SIG-M5 treated with dmso at 0.1 percent for 504 hours (cell line): ENCODE measurements around the gene CEP97.
A peak's percentile ranks its signal among the peaks of the same experiment; 100 is the strongest.
"Not testable (repeated sequence)": the region's sequence is repeated elsewhere in the genome, so short reads cannot be mapped to it uniquely, and the experiment has no call there.

Experiments used
- DNase-seq: peaks from one replicate; lab custom pipeline; 2025; ENCODE audit not compliant: unreplicated experiment; lab: John Stamatoyannopoulos, UW

Gene CEP97

DNA sequence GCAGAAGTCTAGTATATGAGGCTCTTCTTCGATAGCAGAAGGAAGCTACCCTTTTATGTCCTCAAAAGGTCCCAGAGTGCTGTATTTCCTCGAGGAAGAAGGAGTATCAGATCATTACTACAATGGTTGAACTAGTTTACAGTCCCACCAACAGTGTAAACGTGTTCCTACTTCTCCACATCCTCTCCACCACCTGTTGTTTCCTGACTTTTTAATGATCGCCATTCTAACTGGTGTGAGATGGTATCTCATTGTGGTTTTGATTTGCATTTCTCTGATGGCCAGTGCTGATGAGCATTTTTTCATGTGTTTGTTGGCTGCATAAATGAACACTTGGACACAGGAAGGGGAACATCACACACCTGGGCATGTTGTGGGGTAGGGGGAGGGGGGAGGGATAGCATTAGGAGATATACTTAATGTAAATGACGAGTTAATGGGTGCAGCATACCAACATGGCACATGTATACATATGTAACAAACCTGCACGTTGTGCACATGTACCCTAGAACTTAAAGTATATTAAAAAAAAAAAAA, 53.4 kb downstream of the CEP97 start:
- DNase-seq: not testable (repeated sequence)

GRCh38 chr3:101778385-101779046, 54.1 kb downstream of the CEP97 start:
- peak; percentile 16 for DNase-seq

- peak; percentile 86 for DNase-seq
Observed at GRCh38 chr3:101779047-101779821, 54.8 kb downstream of the CEP97 start, which contains the start of gene NXPE3. Gene NXPE3, plus strand, starts transcription at chr3:101779211. Its CDS starts 6,386 bp downstream, at chr3:101785597.

GRCh38 chr3:101779822-101780381, 55.5 kb downstream of the CEP97 start:
- DNase-seq: no peak

DNA sequence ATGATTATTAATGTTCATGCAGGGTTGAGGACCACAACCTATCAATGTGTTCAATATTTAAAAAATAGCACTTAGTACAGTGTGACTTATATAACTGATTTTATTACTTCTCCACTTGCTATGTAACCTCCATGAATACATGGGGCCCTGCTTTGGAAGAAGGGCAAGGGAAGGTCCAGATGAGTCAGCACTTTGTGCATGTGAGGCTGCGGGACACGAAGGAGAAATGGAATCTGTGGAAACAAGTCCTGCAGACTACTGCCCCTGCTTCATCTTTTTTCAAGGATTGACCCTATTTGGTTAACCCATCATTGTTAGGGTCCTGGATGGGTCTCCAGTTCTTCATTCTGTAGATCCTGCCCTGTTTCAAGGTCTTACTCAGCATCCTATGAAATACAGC, 56.2 kb downstream of the CEP97 start:
- no peak for DNase-seq

DNA sequence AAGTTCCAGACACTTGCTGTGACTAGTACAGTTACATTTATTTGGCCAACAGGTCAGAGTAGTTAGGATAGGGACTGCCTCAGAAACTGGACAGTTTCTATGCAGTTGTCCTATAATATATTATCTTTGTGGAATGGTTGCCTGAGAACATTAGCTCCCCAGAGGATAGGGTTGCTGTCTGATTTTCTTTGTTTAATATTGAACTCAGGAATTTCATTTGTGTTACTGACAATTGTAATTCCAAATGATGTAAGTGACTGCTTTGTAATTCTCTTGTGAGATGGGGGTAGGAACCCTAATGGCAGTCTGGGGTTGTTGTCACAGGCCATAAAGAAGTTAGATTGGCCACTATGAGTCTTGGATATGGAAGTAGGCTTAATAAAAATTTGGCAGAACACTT, 56.8 kb downstream of the CEP97 start:
- DNase-seq: no peak

DNA sequence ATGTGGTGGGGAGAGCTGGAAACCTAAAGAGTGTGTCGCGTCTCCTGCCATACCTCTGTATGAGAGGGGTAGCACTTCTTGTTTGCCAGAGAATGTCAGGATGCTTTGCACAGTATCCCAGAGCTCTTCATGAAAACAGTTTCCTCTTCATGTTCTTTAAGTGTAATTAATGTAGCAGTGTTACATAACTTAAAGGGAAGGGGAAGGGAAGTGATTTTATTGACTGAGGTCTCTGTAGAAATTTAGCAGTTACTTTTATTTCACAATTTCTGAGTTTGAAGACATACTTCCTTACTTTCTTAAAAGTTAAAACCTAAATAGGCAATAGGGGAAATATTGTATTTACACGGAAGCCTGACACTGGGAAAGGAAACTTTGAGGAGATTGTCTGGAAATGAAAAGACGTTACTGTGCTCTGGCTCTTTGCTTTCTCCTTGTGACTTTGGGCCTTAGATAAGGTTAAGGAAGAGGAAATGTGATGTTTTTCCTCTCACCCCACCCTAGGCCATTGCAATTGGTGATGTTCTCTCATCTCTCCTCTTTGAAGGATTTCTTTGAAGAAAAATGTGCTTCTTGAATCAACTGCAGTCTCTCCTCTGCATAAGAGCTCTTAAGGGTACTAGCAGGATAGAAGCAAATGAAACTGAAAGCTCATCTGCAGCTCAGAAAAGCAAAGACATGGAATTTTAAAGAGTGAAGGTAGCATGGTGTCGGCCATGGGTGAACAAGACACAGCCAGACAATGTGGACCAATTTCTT, 60.6 kb downstream of the CEP97 start:
- DNase-seq: peak; percentile 91

GRCh38 chr3:101791778-101792177, 67.4 kb downstream of the CEP97 start:
- no peak for DNase-seq

GRCh38 chr3:101796077-101796680, 71.8 kb downstream of the CEP97 start:
- no peak for DNase-seq

DNA sequence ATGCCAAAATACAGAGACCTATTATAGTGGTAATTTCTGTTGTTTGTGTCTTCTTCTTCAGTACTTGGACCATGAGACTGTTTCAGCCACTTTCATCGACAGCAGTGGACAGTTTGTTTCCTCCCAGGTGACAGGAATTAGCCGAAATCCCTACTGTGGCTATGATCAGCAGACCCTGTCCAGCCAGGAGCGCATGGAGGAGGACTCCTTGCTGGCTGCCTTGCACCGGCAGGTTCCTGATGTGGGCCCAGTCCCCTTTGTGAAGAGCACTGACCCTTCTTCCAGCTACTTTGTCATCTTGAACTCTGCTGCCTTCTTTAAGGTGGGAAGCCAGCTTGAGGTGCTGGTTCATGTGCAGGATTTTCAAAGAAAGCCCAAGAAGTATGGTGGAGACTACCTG, 76.8 kb downstream of the CEP97 start:
- no peak for DNase-seq

DNA sequence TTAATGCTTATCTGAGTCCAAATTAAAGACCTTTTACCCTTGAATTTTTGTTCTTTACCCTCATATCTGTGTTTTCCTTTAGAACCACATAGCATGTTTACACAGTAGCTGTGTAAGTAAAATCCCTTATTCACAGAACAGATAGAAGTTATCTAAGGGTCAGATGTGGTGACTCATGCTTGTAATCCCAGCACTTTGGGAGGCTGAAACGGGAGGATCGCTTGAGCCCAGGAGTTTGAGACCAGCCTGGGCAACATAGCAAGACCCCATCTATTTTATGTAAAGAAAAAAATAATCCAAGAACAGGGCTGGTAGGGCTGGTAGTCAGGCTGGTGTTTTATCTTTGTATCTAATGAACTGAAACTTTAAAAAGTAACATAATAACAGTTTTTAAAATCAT, 77.8 kb downstream of the CEP97 start:
- no peak for DNase-seq

DNA sequence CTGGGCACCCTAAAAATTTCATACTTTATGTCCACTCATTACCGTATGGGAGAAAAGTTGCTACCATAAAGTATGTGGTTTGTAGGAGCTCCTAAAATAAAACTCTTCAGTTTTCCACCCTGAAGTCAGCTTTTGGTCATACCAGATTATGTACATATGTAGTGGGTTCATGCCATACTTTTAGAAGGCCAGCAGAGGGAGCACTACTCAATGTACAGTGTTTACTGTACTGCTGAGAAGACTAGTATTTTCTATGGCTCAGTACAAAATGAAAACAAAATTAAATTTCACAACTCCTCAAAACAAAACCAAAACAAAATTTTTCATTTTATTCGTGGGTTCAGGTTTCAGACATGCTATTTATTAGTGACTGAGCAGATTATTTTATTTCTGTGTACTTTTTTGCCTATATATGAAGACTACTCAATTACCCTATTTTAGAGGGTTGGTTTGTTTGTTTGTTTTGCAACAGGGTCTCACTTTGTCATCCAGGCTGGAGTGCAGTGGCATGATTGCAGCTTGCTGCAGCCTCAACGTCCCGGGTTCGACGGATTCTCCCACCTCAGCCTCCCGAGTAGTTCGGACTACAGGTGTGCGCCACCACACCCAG, 78.9 kb downstream of the CEP97 start:
- DNase-seq: peak; percentile 82

GRCh38 chr3:101803939-101804338, 79.5 kb downstream of the CEP97 start:
- DNase-seq: no peak

- DNase-seq: no peak
Observed at GRCh38 chr3:101806491-101806890, 82.1 kb downstream of the CEP97 start.

- no peak for DNase-seq
Observed at GRCh38 chr3:101807888-101808287, 83.5 kb downstream of the CEP97 start.

GRCh38 chr3:101809178-101810021, 85.0 kb downstream of the CEP97 start:
- DNase-seq: peak; percentile 69

GRCh38 chr3:101810022-101810418, 85.6 kb downstream of the CEP97 start:
- no peak for DNase-seq

- no peak for DNase-seq
Observed at GRCh38 chr3:101811875-101812274, 87.5 kb downstream of the CEP97 start.

DNA sequence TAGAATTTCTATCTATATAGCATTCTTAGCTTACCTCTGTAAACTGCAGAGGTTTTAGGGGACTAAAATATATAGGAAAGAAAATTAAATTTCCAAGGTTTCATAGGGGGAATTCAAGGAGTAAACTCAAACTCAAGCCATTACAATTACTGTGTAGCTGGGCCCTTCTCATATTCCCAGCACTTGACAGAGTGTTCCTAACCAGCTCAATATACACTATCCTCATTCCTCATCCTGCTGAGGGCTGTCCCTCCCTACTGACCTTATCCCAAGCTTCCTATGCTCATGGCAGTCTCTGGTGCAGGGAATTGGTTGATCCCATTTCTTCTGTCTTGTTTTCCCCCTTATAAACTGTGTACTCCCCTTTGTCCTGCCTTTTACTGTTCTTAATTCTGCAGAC, 88.5 kb downstream of the CEP97 start:
- no peak for DNase-seq
